ENCODE results near the gene INSIG1. TPM values are rescaled to one million over a fixed set of nuclear protein-coding genes. Genes with fewer than 3 reads are reported as not detected.

Gene INSIG1
- polyA plus RNA-seq, 2 donors, result 17.7 to 40.3 TPM

- Histone ChIP-seq H3K27ac (ENCODE audit: low read depth in 2 of 2, low read length in 1 of 2) (peak overlapping the region in 1 of 2 donors; percentile 80), H3K4me1 (ENCODE audit: control insufficient read depth in 2 of 2, insufficient read depth in 2 of 2, low read length in 1 of 2) (no peaks in the 10 kb centered on the region), H3K4me3 (ENCODE audit: low read depth in 1 of 2, low read length in 2 of 2) (no peak overlapping the region), H3K9me3 (ENCODE audit: control insufficient read depth in 2 of 2, insufficient read depth in 1 of 2, low read depth in 1 of 2, low read length in 1 of 2) (no peaks in the 10 kb centered on the region), H3K27me3 (ENCODE audit: control insufficient read depth in 1 of 2, insufficient read depth in 2 of 2, low read length in 2 of 2) (no peaks in the 10 kb centered on the region), H3K36me3 (ENCODE audit: control insufficient read depth in 2 of 2, insufficient read depth in 2 of 2, low read length in 1 of 2) (no peaks in the 10 kb centered on the region)
- WGBS, 2 donors, result 34 to 44% methylated on average over 6 of the region's 6 CpGs
Measured at GRCh38 chr7:155282671-155283070, 15.0 kb upstream of the INSIG1 start.

- Histone ChIP-seq H3K27ac (ENCODE audit: low read depth in 2 of 2, low read length in 1 of 2) (no peak overlapping the region), H3K36me3 (ENCODE audit: control insufficient read depth in 2 of 2, insufficient read depth in 2 of 2, low read length in 1 of 2) (no peaks in the 10 kb centered on the region), H3K4me3 (ENCODE audit: low read depth in 1 of 2, low read length in 2 of 2) (no peak overlapping the region), H3K9me3 (ENCODE audit: control insufficient read depth in 2 of 2, insufficient read depth in 1 of 2, low read depth in 1 of 2, low read length in 1 of 2) (no peaks in the 10 kb centered on the region), H3K4me1 (ENCODE audit: control insufficient read depth in 2 of 2, insufficient read depth in 2 of 2, low read length in 1 of 2) (no peaks in the 10 kb centered on the region), H3K27me3 (ENCODE audit: control insufficient read depth in 1 of 2, insufficient read depth in 2 of 2, low read length in 2 of 2) (no peaks in the 10 kb centered on the region)
- WGBS, 2 donors, result 29 to 55% methylated on average over 2 of the region's 2 CpGs
Measured at GRCh38 chr7:155283565-155284194, 14.0 kb upstream of the INSIG1 start.

GRCh38 chr7:155284496-155285274 is 13.0 kb upstream of the INSIG1 start:
- no peaks in the 10 kb centered on the region for H3K27me3 ChIP-seq (ENCODE audit: control insufficient read depth in 1 of 2, insufficient read depth in 2 of 2, low read length in 2 of 2)
- no peaks in the 10 kb centered on the region for H3K4me1 ChIP-seq (ENCODE audit: control insufficient read depth in 2 of 2, insufficient read depth in 2 of 2, low read length in 1 of 2)
- no peak overlapping the region for H3K4me3 ChIP-seq (ENCODE audit: low read depth in 1 of 2, low read length in 2 of 2)
- WGBS, 2 donors, result 84 to 86% methylated on average over 10 of the region's 10 CpGs
- no peaks in the 10 kb centered on the region for H3K36me3 ChIP-seq (ENCODE audit: control insufficient read depth in 2 of 2, insufficient read depth in 2 of 2, low read length in 1 of 2)
- H3K9me3 ChIP-seq (ENCODE audit: control insufficient read depth in 2 of 2, insufficient read depth in 1 of 2, low read depth in 1 of 2, low read length in 1 of 2), result no peaks in the 10 kb centered on the region
- no peak overlapping the region for H3K27ac ChIP-seq (ENCODE audit: low read depth in 2 of 2, low read length in 1 of 2)

GRCh38 chr7:155285423-155285822 is 12.3 kb upstream of the INSIG1 start:
- Histone ChIP-seq H3K27me3 (ENCODE audit: control insufficient read depth in 1 of 2, insufficient read depth in 2 of 2, low read length in 2 of 2) (no peaks in the 10 kb centered on the region), H3K4me1 (ENCODE audit: control insufficient read depth in 2 of 2, insufficient read depth in 2 of 2, low read length in 1 of 2) (peaks cover 0 to 3% of the 10 kb centered on the region in 2 donors), H3K9me3 (ENCODE audit: control insufficient read depth in 2 of 2, insufficient read depth in 1 of 2, low read depth in 1 of 2, low read length in 1 of 2) (no peaks in the 10 kb centered on the region), H3K27ac (ENCODE audit: low read depth in 2 of 2, low read length in 1 of 2) (no peak overlapping the region), H3K4me3 (ENCODE audit: low read depth in 1 of 2, low read length in 2 of 2) (no peak overlapping the region), H3K36me3 (ENCODE audit: control insufficient read depth in 2 of 2, insufficient read depth in 2 of 2, low read length in 1 of 2) (no peaks in the 10 kb centered on the region)
- WGBS, 2 donors, result 94 to 96% methylated on average over 7 of the region's 7 CpGs

- H3K27ac ChIP-seq (ENCODE audit: low read depth in 2 of 2, low read length in 1 of 2), result no peak overlapping the region
- H3K27me3 ChIP-seq (ENCODE audit: control insufficient read depth in 1 of 2, insufficient read depth in 2 of 2, low read length in 2 of 2), result no peaks in the 10 kb centered on the region
- peaks cover 3 to 4% of the 10 kb centered on the region in 2 donors for H3K4me1 ChIP-seq (ENCODE audit: control insufficient read depth in 2 of 2, insufficient read depth in 2 of 2, low read length in 1 of 2)
- H3K36me3 ChIP-seq (ENCODE audit: control insufficient read depth in 2 of 2, insufficient read depth in 2 of 2, low read length in 1 of 2), result no peaks in the 10 kb centered on the region
- no peak overlapping the region for H3K4me3 ChIP-seq (ENCODE audit: low read depth in 1 of 2, low read length in 2 of 2)
- 80 to 84% methylated on average over 11 of the region's 11 CpGs for WGBS, 2 donors
- H3K9me3 ChIP-seq (ENCODE audit: control insufficient read depth in 2 of 2, insufficient read depth in 1 of 2, low read depth in 1 of 2, low read length in 1 of 2), result no peaks in the 10 kb centered on the region
Measured at GRCh38 chr7:155285833-155286232, 11.8 kb upstream of the INSIG1 start.

GRCh38 chr7:155286686-155287085 is 11.0 kb upstream of the INSIG1 start:
- no peak overlapping the region for H3K4me3 ChIP-seq (ENCODE audit: low read depth in 1 of 2, low read length in 2 of 2)
- H3K4me1 ChIP-seq (ENCODE audit: control insufficient read depth in 2 of 2, insufficient read depth in 2 of 2, low read length in 1 of 2), result peaks cover 3 to 5% of the 10 kb centered on the region in 2 donors
- no peak overlapping the region for H3K27ac ChIP-seq (ENCODE audit: low read depth in 2 of 2, low read length in 1 of 2)
- no peaks in the 10 kb centered on the region for H3K36me3 ChIP-seq (ENCODE audit: control insufficient read depth in 2 of 2, insufficient read depth in 2 of 2, low read length in 1 of 2)
- no peaks in the 10 kb centered on the region for H3K9me3 ChIP-seq (ENCODE audit: control insufficient read depth in 2 of 2, insufficient read depth in 1 of 2, low read depth in 1 of 2, low read length in 1 of 2)
- no peaks in the 10 kb centered on the region for H3K27me3 ChIP-seq (ENCODE audit: control insufficient read depth in 1 of 2, insufficient read depth in 2 of 2, low read length in 2 of 2)
- 80 to 81% methylated on average over 8 of the region's 8 CpGs for WGBS, 2 donors

- Histone ChIP-seq H3K4me1 (ENCODE audit: control insufficient read depth in 2 of 2, insufficient read depth in 2 of 2, low read length in 1 of 2) (peaks cover 3 to 5% of the 10 kb centered on the region in 2 donors), H3K27me3 (ENCODE audit: control insufficient read depth in 1 of 2, insufficient read depth in 2 of 2, low read length in 2 of 2) (no peaks in the 10 kb centered on the region), H3K27ac (ENCODE audit: low read depth in 2 of 2, low read length in 1 of 2) (no peak overlapping the region), H3K36me3 (ENCODE audit: control insufficient read depth in 2 of 2, insufficient read depth in 2 of 2, low read length in 1 of 2) (no peaks in the 10 kb centered on the region), H3K9me3 (ENCODE audit: control insufficient read depth in 2 of 2, insufficient read depth in 1 of 2, low read depth in 1 of 2, low read length in 1 of 2) (no peaks in the 10 kb centered on the region), H3K4me3 (ENCODE audit: low read depth in 1 of 2, low read length in 2 of 2) (no peak overlapping the region)
- 88 to 90% methylated on average over 26 of the region's 26 CpGs for WGBS, 2 donors
Measured at GRCh38 chr7:155287284-155287935, 10.3 kb upstream of the INSIG1 start.

GRCh38 chr7:155288055-155288454 is 9.6 kb upstream of the INSIG1 start:
- Histone ChIP-seq H3K27ac (ENCODE audit: low read depth in 2 of 2, low read length in 1 of 2) (no peak overlapping the region), H3K4me3 (ENCODE audit: low read depth in 1 of 2, low read length in 2 of 2) (no peak overlapping the region), H3K4me1 (ENCODE audit: control insufficient read depth in 2 of 2, insufficient read depth in 2 of 2, low read length in 1 of 2) (peaks cover 3 to 5% of the 10 kb centered on the region in 2 donors), H3K27me3 (ENCODE audit: control insufficient read depth in 1 of 2, insufficient read depth in 2 of 2, low read length in 2 of 2) (no peaks in the 10 kb centered on the region), H3K9me3 (ENCODE audit: control insufficient read depth in 2 of 2, insufficient read depth in 1 of 2, low read depth in 1 of 2, low read length in 1 of 2) (no peaks in the 10 kb centered on the region), H3K36me3 (ENCODE audit: control insufficient read depth in 2 of 2, insufficient read depth in 2 of 2, low read length in 1 of 2) (no peaks in the 10 kb centered on the region)
- 94 to 96% methylated on average over 18 of the region's 18 CpGs for WGBS, 2 donors

GRCh38 chr7:155289107-155289506 is 8.6 kb upstream of the INSIG1 start:
- WGBS, 2 donors, result 72 to 78% methylated on average over 7 of the region's 7 CpGs
- no peaks in the 10 kb centered on the region for H3K36me3 ChIP-seq (ENCODE audit: control insufficient read depth in 2 of 2, insufficient read depth in 2 of 2, low read length in 1 of 2)
- H3K4me3 ChIP-seq (ENCODE audit: low read depth in 1 of 2, low read length in 2 of 2), result no peak overlapping the region
- peaks cover 3 to 5% of the 10 kb centered on the region in 2 donors for H3K4me1 ChIP-seq (ENCODE audit: control insufficient read depth in 2 of 2, insufficient read depth in 2 of 2, low read length in 1 of 2)
- no peak overlapping the region for H3K27ac ChIP-seq (ENCODE audit: low read depth in 2 of 2, low read length in 1 of 2)
- H3K9me3 ChIP-seq (ENCODE audit: control insufficient read depth in 2 of 2, insufficient read depth in 1 of 2, low read depth in 1 of 2, low read length in 1 of 2), result no peaks in the 10 kb centered on the region
- no peaks in the 10 kb centered on the region for H3K27me3 ChIP-seq (ENCODE audit: control insufficient read depth in 1 of 2, insufficient read depth in 2 of 2, low read length in 2 of 2)
